Left ventricle myocardium superior (tissue), 1 donor: Measurements from ENCODE around the gene C1QTNF6. TPM values are rescaled to one million over a fixed set of nuclear protein-coding genes. Genes with fewer than 3 reads are reported as not detected.
A peak's percentile ranks its signal among the peaks of the same experiment; 100 is the strongest.
"Not testable (repeated sequence)": the region's sequence is repeated elsewhere in the genome, so short reads cannot be mapped to it uniquely, and the experiment has no call there.

ENCODE experiments used
- ATAC-seq: fragments of 200-7000 bp; cut with Tn5 transposase; one replicate; pipeline ENCODE4 v1.9.1; 2020; ENCODE audit warnings: mild to moderate bottlenecking, moderate library complexity
- DNase-seq: peaks from one replicate; pipeline ENCODE4 v3.0.0-alpha.2; 2020
- intact Hi-C: fragments of 100-400 bp; cut with micrococcal nuclease; formaldehyde crosslinking; loops from one replicate; pipeline ENCODE4 v1.11.0; 2022
- total RNA-seq: library from RNA; stranded (reverse); fragmentation: NEBNext Ultra II Directional; extraction: Animal tissue kit (Norgen Biotek cat#: 25700); gene quantifications from one replicate; pipeline ENCODE4 v1.2.1, GENCODE V29; 2021
- donor health status: DM: no; HTN: yes; CAD: no; lungs with severe emphysema.

The C1QTNF6 gene
- total RNA-seq, 1 donor from 2014 or later = 1.1 TPM

DNA sequence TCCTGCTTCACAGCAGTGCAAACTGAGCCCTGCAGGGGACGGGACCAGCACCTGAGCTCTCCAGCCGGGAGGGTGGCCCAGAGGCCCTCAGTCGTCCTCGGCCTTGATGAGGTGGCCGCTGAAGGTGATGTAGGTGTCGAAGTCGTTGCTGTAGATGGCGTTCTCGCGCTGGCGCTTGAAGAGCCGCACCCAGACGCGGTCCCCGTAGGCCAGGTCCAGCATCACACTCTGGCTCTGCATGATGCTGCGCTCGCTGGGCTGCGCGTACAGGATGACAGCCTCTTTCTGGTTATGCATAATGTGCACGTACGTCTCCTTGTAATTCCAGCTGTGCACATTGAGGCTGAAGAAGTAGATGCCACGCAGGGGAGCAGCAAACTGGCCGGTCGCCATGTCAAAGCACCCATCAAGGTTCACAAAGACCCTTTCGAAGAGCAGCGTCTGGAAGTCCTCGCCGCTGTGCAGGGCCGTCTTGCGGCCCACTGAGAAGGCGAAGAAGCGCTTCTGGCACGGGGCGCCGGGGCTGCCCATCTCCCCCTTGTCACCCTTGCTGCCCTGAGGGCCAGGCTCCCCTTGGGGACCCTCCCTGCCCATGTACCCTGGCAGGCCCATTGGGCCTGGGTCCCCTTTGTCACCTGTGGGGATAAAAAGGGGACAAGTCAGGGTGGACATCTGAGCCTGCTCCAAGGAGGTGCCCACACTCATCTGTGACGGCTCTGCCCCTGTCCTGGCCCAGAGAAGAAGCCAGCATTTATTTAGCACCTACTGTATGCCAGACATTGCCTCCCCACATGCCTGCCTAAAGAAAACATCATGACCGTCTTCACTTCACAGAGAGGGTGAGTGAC, 5.7 kb downstream of the C1QTNF6 start:
- ATAC-seq (no peak), DNase-seq (peak; percentile 20)

GRCh38 chr22:37181681-37182080, 6.4 kb downstream of the C1QTNF6 start:
- ATAC-seq = no peak
- no peak for DNase-seq
- intact Hi-C loops = no loop called here

More for the DNA sequence above, 5.7 kb downstream of the C1QTNF6 start:
- intact Hi-C loops = no loop called here

GRCh38 chr22:37180531-37181231, 7.4 kb downstream of the C1QTNF6 start:
- DNase-seq (peak; percentile 13), ATAC-seq (no peak)
- intact Hi-C loops = no loop called here

DNA sequence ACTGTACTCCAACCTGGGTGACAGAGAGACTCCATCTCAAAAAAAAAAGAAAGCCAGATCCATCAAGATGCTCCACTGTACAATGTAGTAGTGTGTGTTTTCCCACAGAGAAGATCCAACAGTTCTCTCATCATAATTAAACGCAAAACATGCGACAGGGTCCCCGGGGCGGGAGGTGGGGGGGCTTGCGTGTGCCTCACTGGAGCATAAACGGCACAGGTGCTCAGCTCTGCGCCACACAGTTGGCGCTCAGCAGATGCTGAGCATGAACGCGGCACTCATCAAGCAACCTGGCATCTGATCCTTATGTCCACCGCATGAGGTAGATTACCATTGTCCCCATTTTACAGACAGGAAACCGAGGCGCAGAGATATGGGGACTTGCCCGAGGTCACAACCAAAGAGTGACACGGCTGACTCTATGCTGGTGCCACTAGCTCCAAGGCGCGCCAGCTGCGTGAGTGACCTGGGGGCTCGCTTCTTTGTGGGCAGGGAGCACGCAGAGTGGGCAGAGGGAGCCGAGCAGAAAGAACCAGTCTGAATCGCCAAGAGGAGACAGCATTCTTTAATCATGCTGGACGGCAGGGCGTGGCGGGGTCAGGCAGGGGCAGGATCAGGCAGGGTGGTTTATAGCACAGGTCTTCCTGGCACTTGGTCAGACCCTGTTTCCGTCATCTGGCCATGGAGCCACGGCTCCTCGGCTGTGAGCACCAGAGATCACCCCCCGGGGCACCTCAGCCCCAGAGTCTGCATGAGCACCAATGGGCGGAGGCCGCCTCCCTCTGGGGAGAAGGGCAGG, 8.2 kb downstream of the C1QTNF6 start:
- intact Hi-C loops = no loop called here
- peak; percentile 26 for DNase-seq
- ATAC-seq = no peak

GRCh38 chr22:37179126-37179470, 8.9 kb downstream of the C1QTNF6 start:
- intact Hi-C loops = no loop called here
- DNase-seq = peak; percentile 17
- ATAC-seq = no peak

DNA sequence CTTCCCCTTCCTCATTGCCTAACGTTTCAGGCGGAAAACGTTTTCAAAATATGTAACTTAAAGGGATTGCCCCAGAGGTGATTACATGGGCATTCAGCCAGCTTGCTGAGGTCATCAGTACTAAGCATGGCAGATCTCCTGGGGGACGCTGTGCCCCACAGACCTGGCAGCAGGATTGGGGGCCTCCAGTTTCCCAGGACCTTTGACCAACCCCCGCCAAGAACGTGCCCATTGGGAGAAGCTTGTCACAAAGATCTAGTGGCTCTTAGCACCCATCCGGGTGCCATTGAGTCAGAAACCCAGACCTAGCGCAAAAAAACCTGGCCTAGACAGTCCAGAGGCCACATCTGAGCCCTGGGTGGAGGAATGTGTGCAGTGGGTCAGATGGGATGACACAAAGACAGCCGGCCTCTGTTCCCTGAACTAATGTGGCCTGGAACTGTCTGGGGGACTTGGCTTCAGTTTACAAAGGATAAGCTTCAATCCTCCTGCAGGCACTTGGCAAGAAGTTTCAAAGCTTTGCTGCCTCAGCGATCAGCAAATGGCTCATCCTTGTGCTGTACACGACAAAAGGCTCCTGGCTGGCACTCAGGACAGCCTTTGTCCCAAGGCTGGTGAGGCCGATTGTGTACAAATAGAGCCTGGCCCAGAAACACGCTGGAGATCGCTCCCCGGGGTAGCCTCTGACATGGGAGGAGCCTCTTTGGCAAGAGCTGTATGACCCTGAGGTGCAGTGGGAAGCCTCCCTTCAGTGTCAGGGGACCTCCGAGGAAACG, 9.5 kb downstream of the C1QTNF6 start:
- DNase-seq (peak; percentile 35), ATAC-seq (peak; percentile 6)
- intact Hi-C loops = no loop called here

- ATAC-seq (no peak), DNase-seq (no peak)
- intact Hi-C loops = no loop called here
These were observed 10.3 kb downstream of the C1QTNF6 start for GRCh38 chr22:37177755-37178154.

GRCh38 chr22:37177221-37177620, 10.8 kb downstream of the C1QTNF6 start:
- intact Hi-C loops = no loop called here
- DNase-seq (peak; percentile 20), ATAC-seq (no peak)

DNA sequence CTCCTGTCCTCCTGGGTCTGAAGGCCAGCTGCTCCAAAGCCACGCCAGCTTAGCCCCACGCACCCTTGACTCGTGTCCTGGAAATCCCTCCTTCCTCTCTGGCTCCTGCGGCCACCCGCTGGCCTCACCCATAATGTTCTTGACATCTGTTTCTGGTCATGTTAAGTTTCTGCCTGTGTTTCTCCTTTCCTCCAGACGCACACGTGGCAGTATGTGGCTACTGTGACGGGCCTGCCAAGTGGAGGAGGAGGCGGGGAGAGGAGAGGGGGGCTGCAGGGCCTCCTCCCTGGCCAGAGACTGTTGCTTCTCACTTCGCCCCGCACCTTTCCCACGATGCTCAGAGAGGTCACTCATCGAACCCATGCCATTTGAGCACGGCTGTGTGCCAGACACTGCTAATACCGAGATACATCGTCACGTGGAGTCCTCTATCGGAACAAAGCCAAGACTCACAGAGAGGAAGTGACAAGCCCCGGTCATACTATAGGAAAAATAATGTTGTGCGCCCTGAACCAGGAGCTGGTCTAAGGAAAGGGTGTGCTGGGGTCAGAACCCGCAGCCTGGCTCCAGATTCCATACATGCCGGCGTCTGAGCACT, 11.5 kb downstream of the C1QTNF6 start:
- peak; percentile 88 for ATAC-seq
- DNase-seq = peak; percentile 85
- intact Hi-C loops = no loop called here

DNA sequence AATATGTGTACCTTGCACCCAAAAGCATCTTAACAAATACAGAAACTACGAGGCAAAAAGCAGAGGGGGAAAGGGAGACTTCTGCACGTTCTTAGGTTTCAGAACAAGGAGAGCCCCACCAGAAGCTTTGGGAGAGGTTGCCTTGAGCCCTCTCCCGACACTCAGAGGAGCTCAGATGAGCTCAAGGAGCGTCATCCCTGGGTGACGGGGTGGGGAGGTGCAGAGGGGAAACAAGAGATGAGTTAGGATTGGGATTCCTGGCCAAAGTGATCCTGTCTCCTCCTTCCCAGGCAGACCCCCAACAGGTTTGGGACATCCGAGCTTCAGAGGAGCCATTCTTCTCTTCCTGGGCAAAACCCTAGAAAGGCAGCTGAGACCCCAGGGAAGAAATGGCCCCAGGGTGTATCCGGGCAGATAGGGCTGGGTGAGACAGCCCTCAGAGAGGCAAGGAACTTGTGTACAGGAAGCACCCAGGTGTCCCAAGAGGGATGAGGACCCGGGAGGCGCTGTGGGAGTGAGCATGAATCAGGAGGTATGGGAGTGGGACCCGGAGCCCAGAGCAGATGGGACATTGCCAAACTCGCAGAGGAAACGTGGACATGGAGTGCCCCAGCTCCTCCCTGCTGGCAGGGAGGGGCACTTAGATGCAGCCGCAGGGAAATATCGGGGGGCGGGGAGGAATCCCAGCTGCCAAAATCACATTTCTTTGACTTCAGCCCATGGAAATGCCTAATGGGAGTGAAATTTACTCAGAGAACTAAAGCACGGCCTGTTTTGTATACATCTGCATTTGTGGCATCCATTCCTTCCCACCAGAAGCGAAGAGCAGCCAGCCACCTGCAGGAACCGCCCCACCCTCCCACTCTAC, 12.4 kb downstream of the C1QTNF6 start:
- ATAC-seq (peak; percentile 3), DNase-seq (peak; percentile 37)
- intact Hi-C loops = no loop called here

GRCh38 chr22:37174964-37175363, 13.1 kb downstream of the C1QTNF6 start:
- ATAC-seq = no peak
- DNase-seq = no peak
- intact Hi-C loops = no loop called here

GRCh38 chr22:37173709-37174108, 14.3 kb downstream of the C1QTNF6 start:
- peak; percentile 67 for ATAC-seq
- peak; percentile 54 for DNase-seq
- intact Hi-C loops = no loop called here

- DNase-seq (peak; percentile 36), ATAC-seq (no peak)
- intact Hi-C loops = no loop called here
These were observed 15.5 kb downstream of the C1QTNF6 start for GRCh38 chr22:37172266-37173245.

- intact Hi-C loops = no loop called here
- DNase-seq (peak; percentile 7), ATAC-seq (no peak)
These were observed 16.4 kb downstream of the C1QTNF6 start for GRCh38 chr22:37171662-37172061.

- DNase-seq, intact Hi-C loops, ATAC-seq: not testable (repeated sequence)
These were observed 17.2 kb downstream of the C1QTNF6 start for GRCh38 chr22:37170689-37171405.
